ENCODE results near the gene SYCE3. TPM values are rescaled to one million over a fixed set of nuclear protein-coding genes. Genes with fewer than 3 reads are reported as not detected.

Gene SYCE3
- total and polyA plus RNA-seq, 9 of the 15 experiments (the other 6 are each of a cell fraction or from before 2014, with no cell fraction given) = 0.56 TPM; not detected in 8

DNA sequence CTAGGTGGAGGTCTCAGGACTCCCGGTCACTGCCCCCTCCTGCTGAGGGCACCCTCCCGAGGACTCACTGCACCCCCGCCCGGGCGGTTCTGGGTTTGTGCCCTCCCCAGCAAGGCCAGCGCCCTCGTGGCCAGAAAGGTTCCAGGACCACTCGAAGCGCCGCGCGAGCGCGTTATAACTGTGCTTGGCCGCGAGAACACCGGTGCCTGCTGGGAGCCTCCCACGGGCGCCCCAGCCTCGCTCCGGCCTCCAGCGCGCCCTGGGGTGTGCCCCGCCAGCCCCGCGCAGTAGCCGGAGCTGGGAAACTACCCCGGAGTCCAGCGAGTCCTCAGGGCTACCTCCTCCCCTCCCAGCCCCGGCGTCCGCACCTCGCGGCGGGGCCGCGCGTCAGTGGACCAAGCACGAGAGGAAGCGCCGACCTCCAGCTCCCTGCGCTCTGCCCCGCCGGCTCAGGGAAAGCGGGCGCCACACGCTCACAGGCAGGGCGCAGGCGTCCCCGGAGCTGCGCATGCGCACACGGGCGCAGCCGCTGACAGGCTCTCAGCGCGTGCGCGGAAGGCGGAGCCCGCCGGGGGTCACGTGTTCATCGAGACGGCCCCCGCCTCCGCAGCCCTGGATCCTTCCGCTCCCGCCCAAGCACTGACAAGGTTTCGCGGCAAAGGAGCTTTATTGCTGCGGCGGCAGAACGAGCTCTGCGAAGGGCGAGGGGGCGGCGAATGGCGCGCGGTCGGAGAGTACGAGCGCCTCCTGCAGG, 37.4 kb downstream of the SYCE3 start, which contains the start of gene SCO2 (continued):
- TF ChIP-seq ZMIZ1 (IDR thresholded peaks at IDR 0.05; ENCODE audit: low read depth in 2 of 2, low read length in 2 of 2) = no peak
- no peak for TF ChIP-seq SETDB1 (IDR thresholded peaks at IDR 0.05; ENCODE audit: low read length)
- no peak; the same call in 1 of the 2 replicates for TF ChIP-seq KLF16 (IDR thresholded peaks at IDR 0.05)
- TF ChIP-seq STAG1 (CRISPR knock-in tag; IDR thresholded peaks at IDR 0.05; ENCODE audit: borderline replicate concordance) = no peak
- no peak for TF ChIP-seq ZNF76 (CRISPR knock-in tag; IDR thresholded peaks at IDR 0.05; ENCODE audit: borderline replicate concordance)
- TF ChIP-seq GTF2F1 (IDR thresholded peaks at IDR 0.05; ENCODE audit: low read depth, low read length) = no peak
- TF ChIP-seq PYGO2 (tag; IDR thresholded peaks at IDR 0.05) = no peak
- TF ChIP-seq SNIP1 (IDR thresholded peaks at IDR 0.05; ENCODE audit: low read depth) = no peak
- TF ChIP-seq ATF1 (CRISPR knock-in tag; IDR thresholded peaks at IDR 0.05) = no peak
- TF ChIP-seq ATF1 (tag; IDR thresholded peaks at IDR 0.05) = 0 out of 2 replicates have a peak, but pooled peaks have one; percentile 25
- TF ChIP-seq MAFF (IDR thresholded peaks at IDR 0.05; ENCODE audit: low read length) = no peak
- peak in 1 of 2 experiments; percentile 49; a peak in 1 of 4 replicates for TF ChIP-seq FOXK2 (conservative IDR thresholded peaks at IDR 0.05 in 1 of 2, IDR thresholded peaks at IDR 0.05 in 1 of 2; ENCODE audit: low read depth in 2 of 2)
- TF ChIP-seq, protein P1, sequence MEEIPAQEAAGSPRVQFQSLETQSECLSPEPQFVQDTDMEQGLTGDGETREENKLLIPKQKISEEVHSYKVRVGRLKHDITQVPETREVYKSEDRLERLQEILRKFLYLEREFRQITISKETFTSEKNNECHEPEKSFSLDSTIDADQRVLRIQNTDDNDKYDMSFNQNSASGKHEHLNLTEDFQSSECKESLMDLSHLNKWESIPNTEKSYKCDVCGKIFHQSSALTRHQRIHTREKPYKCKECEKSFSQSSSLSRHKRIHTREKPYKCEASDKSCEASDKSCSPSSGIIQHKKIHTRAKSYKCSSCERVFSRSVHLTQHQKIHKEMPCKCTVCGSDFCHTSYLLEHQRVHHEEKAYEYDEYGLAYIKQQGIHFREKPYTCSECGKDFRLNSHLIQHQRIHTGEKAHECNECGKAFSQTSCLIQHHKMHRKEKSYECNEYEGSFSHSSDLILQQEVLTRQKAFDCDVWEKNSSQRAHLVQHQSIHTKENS (CRISPR knock-in tag; IDR thresholded peaks at IDR 0.05) = no peak
- no peak for TF ChIP-seq MEF2D (tag; conservative IDR thresholded peaks at IDR 0.05; ENCODE audit: low read depth)
- peak; percentile 85 for TF ChIP-seq SUPT5H (IDR thresholded peaks at IDR 0.05)
- TF ChIP-seq NCOA4 (IDR thresholded peaks at IDR 0.05; ENCODE audit: partially characterized antibody) = no peak
- TF ChIP-seq PHF8 (IDR thresholded peaks at IDR 0.05; ENCODE audit: borderline replicate concordance, low read length) = peak; percentile 74; the same call in 1 of the 2 replicates
- TF ChIP-seq USF2 (CRISPR knock-in tag; IDR thresholded peaks at IDR 0.05) = peak; percentile 97
- no peak for TF ChIP-seq NFIC (IDR thresholded peaks at IDR 0.05)
- TF ChIP-seq RBM14 (IDR thresholded peaks at IDR 0.05; ENCODE audit: borderline replicate concordance, insufficient read depth, low read depth, low read length) = no peak
- TF ChIP-seq EP300 (IDR thresholded peaks at IDR 0.05; ENCODE audit: low read length) = no peak
- no peak for TF ChIP-seq BRD4 (IDR thresholded peaks at IDR 0.05)
- TF ChIP-seq, protein P2, sequence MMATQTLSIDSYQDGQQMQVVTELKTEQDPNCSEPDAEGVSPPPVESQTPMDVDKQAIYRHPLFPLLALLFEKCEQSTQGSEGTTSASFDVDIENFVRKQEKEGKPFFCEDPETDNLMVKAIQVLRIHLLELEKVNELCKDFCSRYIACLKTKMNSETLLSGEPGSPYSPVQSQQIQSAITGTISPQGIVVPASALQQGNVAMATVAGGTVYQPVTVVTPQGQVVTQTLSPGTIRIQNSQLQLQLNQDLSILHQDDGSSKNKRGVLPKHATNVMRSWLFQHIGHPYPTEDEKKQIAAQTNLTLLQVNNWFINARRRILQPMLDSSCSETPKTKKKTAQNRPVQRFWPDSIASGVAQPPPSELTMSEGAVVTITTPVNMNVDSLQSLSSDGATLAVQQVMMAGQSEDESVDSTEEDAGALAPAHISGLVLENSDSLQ (IDR thresholded peaks at IDR 0.05) = peak; percentile 47
- no peak for TF ChIP-seq ZNF583 (CRISPR knock-in tag; IDR thresholded peaks at IDR 0.05)

Measured in K562 (cell line).